HFF-Myc (cell line): ENCODE data around the gene PADI1.

Source experiments
- DNase-seq: peaks from one replicate; pipeline ENCODE4 v3.0.0-alpha.2; 2011; ENCODE audit warnings: low read depth; ENCODE audit errors: extremely low read depth
- H3K4me3 ChIP-seq: replicated peaks from 2 replicates; pipeline ENCODE4 v1.5.1; 2011; ENCODE audit warnings: low read depth, mild to moderate bottlenecking, control low read depth, low read length
- TF ChIP-seq, protein P1 (sequence below): IDR thresholded peaks from 2 replicates; pipeline ENCODE4 v1.5.1; 2012; ENCODE audit warnings: mild to moderate bottlenecking, low read depth, low read length, control low read depth; ENCODE audit errors: missing control alignments

PADI1 gene

DNA sequence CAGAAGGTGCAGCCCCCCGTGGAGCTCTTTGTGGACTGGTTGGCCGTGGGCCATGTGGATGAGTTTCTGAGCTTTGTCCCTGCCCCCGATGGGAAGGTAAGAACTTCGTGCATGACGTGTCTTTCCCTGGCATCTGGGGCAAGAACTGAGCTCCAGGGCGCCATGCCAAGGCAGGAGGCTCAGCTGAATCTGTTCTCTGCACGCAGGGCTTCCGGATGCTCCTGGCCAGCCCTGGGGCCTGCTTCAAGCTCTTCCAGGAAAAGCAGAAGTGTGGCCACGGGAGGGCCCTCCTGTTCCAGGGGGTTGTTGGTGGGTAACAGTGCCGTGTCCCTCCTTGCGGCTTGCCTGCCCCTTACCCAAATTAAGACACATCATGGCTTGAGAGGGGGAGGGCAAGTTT, 71.6 kb downstream of the PADI1 start:
- TF ChIP-seq, protein P1, sequence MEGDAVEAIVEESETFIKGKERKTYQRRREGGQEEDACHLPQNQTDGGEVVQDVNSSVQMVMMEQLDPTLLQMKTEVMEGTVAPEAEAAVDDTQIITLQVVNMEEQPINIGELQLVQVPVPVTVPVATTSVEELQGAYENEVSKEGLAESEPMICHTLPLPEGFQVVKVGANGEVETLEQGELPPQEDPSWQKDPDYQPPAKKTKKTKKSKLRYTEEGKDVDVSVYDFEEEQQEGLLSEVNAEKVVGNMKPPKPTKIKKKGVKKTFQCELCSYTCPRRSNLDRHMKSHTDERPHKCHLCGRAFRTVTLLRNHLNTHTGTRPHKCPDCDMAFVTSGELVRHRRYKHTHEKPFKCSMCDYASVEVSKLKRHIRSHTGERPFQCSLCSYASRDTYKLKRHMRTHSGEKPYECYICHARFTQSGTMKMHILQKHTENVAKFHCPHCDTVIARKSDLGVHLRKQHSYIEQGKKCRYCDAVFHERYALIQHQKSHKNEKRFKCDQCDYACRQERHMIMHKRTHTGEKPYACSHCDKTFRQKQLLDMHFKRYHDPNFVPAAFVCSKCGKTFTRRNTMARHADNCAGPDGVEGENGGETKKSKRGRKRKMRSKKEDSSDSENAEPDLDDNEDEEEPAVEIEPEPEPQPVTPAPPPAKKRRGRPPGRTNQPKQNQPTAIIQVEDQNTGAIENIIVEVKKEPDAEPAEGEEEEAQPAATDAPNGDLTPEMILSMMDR = no peak
- no peak overlapping the region for H3K4me3 ChIP-seq
- no peak for DNase-seq

DNA sequence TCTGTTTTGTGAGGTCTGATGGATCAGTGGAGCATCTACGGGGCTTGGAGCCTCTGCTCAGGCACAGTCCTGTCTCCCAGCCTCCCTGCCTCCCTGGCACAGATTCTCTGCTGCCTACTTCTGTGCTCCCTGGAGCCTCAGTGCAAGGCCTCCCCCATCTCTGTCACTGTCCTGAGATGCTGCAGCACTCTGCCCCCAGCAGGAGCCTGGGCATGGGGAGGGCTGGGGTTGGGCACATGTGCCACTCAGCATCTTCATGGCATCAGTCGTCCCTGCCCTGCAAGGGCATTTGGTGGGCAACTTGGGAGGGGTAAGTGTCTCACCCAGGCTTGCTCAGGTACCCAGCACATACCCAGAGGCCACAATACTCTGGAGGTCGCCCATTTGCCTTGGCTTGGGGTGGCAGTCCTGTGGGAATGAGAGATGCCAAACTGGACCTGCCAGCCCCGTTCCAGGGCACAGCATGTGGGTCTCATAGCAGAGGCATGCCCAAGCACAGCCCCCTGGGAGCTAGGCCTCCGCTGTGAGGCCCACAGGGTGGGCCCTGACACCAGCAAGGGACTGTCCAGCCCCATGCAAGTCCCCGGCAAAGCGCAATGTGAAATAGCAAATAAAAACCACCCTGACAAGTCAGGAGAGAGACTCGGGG, 72.7 kb downstream of the PADI1 start:
- TF ChIP-seq, protein P1 = no peak
- no peak for DNase-seq
- no peak overlapping the region for H3K4me3 ChIP-seq

DNA sequence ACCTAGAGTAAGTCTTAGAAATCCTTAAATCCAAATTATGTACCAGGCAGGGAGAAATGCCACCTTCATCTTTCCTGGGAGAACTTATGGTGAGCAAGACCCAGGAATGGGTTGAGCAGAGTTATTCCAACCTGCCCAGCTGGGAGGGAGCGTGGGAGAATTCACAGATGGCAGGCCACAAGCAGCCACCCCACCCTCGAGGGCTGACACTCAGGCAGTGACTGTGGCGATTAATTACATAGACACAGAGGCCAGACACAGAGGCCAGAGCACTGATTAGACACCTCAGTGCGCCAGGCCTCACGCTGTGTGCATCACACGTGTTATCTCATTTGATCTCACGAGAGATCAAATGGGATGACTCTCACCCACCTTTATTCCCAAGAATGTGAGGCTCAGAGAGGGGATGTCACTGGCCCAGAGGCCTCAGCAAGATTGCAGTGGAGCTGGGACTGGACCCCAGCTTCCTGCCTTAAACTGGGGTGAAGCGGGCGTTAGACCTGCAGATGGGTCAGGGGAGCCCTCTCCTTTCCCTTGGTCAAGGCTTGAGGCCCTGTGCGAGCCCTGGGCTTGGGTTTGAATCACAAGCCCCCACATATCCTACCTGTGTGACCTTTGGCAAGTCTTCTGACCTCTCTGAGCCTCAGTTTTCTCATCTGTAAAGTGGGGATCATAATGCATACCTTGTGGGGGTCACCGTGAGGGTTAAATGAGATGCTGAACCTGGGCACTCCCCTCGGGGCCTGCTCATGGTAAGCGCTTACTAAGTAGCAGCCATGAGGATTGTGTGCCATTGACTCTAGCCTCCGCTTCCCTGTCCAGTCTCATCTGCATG, 74.3 kb downstream of the PADI1 start:
- DNase-seq = no peak
- no peak overlapping the region for H3K4me3 ChIP-seq
- TF ChIP-seq, protein P1 = no peak

DNA sequence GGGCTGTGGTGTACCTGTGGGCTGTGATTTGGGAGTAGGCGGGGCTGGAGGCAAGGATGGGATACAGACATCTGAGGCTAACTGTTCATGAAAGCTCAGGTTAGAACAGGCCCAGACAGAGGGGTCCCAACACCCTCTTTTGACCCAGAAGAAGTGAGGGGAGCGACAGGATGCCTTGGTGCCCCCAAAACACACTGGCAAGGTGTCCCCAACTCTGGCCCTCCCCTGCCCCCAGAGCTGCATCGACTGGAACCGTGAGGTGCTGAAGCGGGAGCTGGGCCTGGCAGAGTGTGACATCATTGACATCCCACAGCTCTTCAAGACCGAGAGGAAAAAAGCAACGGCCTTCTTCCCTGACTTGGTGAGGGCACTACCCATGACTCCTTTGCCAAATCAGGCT, 75.5 kb downstream of the PADI1 start:
- TF ChIP-seq, protein P1 = no peak
- DNase-seq = no peak
- no peak overlapping the region for H3K4me3 ChIP-seq

DNA sequence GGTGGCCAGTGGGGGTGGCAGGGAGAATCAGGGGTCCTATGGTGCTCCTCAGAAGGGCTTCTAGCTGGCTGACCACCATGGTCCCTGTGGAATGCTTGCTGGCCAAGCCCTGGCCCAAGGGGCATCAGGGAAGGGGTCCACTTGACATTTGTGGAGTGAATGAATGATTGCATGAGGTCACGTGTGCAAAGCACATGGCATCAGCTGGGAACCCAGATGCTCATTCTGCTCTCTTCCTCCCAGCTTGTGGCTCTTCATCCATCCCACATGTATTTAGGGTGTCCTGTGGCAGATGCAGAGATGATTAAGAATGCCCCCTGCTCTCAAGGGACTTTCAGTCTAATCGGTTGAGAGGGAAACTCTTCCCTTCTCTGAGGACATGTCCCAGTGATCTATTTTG, 76.0 kb downstream of the PADI1 start:
- DNase-seq = no peak
- TF ChIP-seq, protein P1 = no peak
- H3K4me3 ChIP-seq = no peak overlapping the region

DNA sequence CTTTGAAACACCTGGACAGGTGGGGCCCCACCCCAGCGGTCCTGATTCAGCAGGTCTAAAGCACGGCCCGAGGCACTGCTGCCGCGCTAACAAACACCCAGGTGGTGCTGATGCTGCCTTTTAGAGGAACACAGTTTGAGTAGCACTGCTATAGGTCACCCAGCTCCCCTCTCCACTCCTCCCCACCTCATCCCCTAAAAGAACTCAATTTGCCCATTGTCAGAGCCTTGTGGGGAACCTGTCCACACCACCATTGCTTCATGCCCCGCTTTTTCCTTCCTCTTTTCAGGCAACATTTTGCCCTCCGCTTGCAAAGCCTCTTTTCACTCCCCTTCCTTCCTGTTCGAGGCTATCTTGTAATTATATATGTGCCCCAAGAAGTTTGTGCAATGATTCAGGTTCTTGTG, 76.8 kb downstream of the PADI1 start:
- H3K4me3 ChIP-seq = no peak overlapping the region
- TF ChIP-seq, protein P1 = no peak
- DNase-seq = no peak

DNA sequence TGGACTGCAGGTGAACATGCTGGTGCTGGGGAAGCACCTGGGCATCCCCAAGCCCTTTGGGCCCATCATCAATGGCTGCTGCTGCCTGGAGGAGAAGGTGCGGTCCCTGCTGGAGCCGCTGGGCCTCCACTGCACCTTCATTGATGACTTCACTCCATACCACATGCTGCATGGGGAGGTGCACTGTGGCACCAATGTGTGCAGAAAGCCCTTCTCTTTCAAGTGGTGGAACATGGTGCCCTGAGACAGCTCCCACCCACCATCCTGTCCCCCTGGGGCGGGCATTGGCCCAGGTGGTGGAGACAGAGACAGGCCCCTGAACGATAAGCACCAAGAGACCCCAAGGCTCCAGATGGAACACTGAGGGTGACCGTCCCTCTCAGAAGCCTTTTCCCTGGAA, 77.9 kb downstream of the PADI1 start:
- TF ChIP-seq, protein P1 = no peak
- H3K4me3 ChIP-seq = no peak overlapping the region
- no peak for DNase-seq
